ENCODE data around the gene PIGV.

DNA sequence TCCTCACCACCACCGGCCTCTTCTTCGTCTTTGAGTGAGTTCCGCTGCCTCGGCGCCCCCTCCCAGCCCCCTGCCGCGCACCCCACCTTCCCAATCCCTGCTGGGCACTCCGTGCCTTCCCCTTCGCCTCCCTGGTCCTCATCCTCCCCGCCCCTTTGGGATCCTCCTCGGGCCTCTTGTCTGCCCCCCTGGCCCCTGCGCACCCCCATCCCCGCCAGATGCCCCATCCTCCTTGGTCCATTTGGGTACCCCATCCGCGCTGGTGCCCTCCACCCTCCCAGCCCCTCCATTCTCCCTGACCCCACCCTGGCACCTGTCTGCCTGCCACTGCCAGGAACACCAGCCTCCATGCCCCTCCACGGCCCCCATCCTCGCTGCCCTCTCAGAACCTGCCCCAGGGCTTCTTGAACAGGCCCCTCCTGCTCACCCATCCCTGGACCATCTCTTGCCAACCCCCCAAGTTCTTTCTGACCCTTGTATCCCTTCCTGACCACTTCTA, 39.4 kb downstream of the PIGV start:
- TF ChIP-seq, protein P1, sequence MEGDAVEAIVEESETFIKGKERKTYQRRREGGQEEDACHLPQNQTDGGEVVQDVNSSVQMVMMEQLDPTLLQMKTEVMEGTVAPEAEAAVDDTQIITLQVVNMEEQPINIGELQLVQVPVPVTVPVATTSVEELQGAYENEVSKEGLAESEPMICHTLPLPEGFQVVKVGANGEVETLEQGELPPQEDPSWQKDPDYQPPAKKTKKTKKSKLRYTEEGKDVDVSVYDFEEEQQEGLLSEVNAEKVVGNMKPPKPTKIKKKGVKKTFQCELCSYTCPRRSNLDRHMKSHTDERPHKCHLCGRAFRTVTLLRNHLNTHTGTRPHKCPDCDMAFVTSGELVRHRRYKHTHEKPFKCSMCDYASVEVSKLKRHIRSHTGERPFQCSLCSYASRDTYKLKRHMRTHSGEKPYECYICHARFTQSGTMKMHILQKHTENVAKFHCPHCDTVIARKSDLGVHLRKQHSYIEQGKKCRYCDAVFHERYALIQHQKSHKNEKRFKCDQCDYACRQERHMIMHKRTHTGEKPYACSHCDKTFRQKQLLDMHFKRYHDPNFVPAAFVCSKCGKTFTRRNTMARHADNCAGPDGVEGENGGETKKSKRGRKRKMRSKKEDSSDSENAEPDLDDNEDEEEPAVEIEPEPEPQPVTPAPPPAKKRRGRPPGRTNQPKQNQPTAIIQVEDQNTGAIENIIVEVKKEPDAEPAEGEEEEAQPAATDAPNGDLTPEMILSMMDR (conservative IDR thresholded peaks at IDR 0.05; ENCODE audit: low read length) = no peak
- no peak for TF ChIP-seq EZH2phosphoT487 (IDR thresholded peaks at IDR 0.05; ENCODE audit: borderline replicate concordance)

Data from Loucy (cell line).